OCI-LY3 (cell line): ENCODE measurements around the gene TRABD2B.

ENCODE experiments used
- CTCF ChIP-seq: fragments of 200-600, 300-600 bp; sonication (generic); IDR thresholded peaks from 2 replicates; pipeline ENCODE4 v1.5.1; 2014; ENCODE audit warnings: antibody characterized with exemption, low read length, low read depth
- EZH2phosphoT487 ChIP-seq: fragments of 200-600 bp; shearing (Covaris generic); IDR thresholded peaks from 2 replicates; pipeline ENCODE4 v1.6.1; 2018; ENCODE audit warnings: antibody characterized with exemption, mixed run types, low read depth

GRCh38 chr1:48043622-48044021, 46.4 kb upstream of the TRABD2B start:
- TF ChIP-seq CTCF (no peak), EZH2phosphoT487 (no peak)
